Mesodermal cell (in vitro differentiated cells): ENCODE data around the gene DDAH2. TPM values are rescaled to one million over a fixed set of nuclear protein-coding genes. Genes with fewer than 3 reads are reported as not detected.
A peak's percentile ranks its signal among the peaks of the same experiment; 100 is the strongest.

Source experiments
- H3K27ac ChIP-seq: 2 replicates; pipeline ENCODE4 v1.7.0; 2013; ENCODE audit warnings: mild to moderate bottlenecking, low read depth, low read length, moderate library complexity; ENCODE audit not compliant: severe bottlenecking
- H3K36me3 ChIP-seq: 2 replicates; pipeline ENCODE4 v1.7.1; 2013; ENCODE audit warnings: mild to moderate bottlenecking, low read length, moderate library complexity; ENCODE audit not compliant: control insufficient read depth, insufficient read depth
- H3K4me1 ChIP-seq: one replicate; pipeline ENCODE4 v1.7.1; 2013; ENCODE audit warnings: mild to moderate bottlenecking, low read length; ENCODE audit not compliant: insufficient read depth, control insufficient read depth, poor library complexity, severe bottlenecking
- H3K4me3 ChIP-seq: 2 replicates; pipeline ENCODE4 v1.7.0; 2013; ENCODE audit warnings: low read length, control low read depth, mild to moderate bottlenecking; ENCODE audit not compliant: insufficient read depth, poor library complexity, severe bottlenecking; ENCODE audit errors: extremely low read depth
- H3K9me3 ChIP-seq: 2 replicates; pipeline ENCODE4 v1.7.1; 2013; ENCODE audit warnings: mild to moderate bottlenecking, low read length, moderate library complexity; ENCODE audit not compliant: control insufficient read depth
- WGBS, 2 experiments: methylation state at CpG; one replicate each; pipeline ENCODE4 v1.1.5; 2013; ENCODE audit warnings: missing lambda C conversion rate in 2 of 2; ENCODE audit not compliant: insufficient coverage in 2 of 2; 5-methylcytosine and 5-hydroxymethylcytosine counted together
- polyA plus RNA-seq, 2 experiments: library from polyadenylated mRNA; stranded (reverse); fragments of 50-300 nt; gene quantifications; one replicate each; pipeline ENCODE4 v1.2.3, GENCODE V29; 2013

DDAH2 gene, protein sequence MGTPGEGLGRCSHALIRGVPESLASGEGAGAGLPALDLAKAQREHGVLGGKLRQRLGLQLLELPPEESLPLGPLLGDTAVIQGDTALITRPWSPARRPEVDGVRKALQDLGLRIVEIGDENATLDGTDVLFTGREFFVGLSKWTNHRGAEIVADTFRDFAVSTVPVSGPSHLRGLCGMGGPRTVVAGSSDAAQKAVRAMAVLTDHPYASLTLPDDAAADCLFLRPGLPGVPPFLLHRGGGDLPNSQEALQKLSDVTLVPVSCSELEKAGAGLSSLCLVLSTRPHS
- polyA plus RNA-seq (2013, experiment 1 of 2) = 159 TPM
- polyA plus RNA-seq (2013, experiment 2 of 2) = 131 TPM

DNA sequence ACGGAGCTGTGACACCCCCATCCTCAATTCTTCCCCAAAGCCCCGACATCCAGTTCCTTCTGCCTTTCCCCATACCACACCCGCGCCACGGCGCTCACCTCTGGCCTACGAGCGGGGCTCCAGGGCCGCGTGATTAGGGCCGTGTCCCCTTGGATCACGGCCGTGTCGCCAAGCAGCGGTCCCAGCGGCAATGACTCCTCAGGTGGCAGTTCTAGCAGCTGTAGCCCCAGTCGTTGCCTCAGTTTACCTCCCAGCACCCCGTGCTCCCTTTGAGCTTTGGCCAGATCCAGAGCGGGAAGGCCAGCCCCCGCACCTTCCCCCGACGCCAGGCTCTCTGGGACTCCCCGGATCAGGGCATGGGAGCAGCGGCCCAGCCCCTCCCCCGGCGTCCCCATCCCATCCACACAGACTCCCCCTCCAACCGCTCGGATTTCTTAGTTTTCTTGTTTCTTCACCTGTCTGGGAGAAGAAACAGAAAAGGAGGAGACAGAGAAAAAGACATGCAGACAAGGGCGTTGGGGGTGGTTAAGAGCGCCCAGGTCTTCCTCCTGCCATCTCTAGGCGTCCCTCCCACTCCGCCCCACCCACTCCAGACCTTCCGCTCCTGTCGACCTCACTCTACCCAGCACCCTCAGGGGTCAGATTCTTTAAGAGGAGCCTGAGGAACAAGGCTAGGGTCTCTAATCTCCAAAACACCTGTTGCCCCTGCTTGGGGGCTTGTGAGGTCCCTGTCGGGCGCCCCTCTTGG is at the start of gene DDAH2:
TSS of gene DDAH2 (minus strand) at position 533 of the 748 bp plus-strand sequence. CDS start at position 395, 138 bp downstream.
- peaks cover 79% of the 10 kb centered on the region for H3K36me3 ChIP-seq
- peak within 1 kb of the TSS; percentile 94 for H3K27ac ChIP-seq
- WGBS, 2 experiments = 56 to 61% methylated on average over 26 to 28 of the region's 36 CpGs
- peak within 1 kb of the TSS; percentile 94 for H3K4me3 ChIP-seq
- H3K9me3 ChIP-seq = no peaks in the 10 kb centered on the region
- H3K4me1 ChIP-seq = peaks cover 30% of the 10 kb centered on the region

DNA sequence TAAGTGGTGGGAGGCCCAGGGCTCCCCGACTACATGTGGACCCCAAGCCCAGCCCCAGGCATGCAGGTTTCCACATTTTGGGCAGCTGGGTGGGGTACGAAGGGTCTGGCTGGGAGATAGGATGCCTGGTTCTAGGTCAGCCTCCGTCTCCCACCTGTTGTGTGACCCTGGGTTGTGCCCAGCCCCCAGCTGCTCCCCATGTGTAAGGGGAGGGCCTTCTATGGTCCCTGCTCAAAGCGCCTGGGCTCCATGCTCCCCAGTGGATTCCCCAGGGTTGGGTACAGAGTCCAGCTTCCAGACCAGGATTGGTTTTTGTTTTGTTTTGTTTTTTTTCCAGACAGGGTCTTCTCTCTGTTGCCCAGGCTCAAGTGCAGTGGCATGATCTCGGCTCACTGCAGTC is 49.1 kb upstream of the DDAH2 start:
- Histone ChIP-seq H3K4me3 (no peak overlapping the region), H3K4me1 (peaks cover 12% of the 10 kb centered on the region), H3K36me3 (peaks cover 48% of the 10 kb centered on the region), H3K27ac (no peak overlapping the region), H3K9me3 (no peaks in the 10 kb centered on the region)
- 100% methylated on average over 4 of the region's 5 CpGs for WGBS, 2 experiments

DNA sequence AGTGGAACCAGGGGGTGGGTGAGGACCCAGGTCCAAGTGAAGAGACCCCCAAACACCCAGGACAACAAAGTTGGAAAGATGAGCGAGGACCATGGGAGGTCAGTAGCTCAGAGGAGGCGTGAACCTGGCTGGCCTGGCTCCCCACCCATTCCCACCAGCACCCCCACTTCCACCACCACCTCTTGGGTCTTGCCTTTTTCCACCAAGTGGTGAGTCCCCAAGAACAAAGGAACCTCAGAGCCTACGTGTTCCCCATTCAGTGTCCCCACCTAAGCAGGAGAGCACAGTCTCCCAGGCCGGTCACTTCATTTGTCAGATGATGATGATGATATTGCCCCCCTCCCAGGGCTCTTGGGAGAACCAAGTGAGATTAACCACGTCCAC is 48.6 kb upstream of the DDAH2 start:
- H3K36me3 ChIP-seq = peaks cover 42% of the 10 kb centered on the region
- peaks cover 12% of the 10 kb centered on the region for H3K4me1 ChIP-seq
- no peak overlapping the region for H3K4me3 ChIP-seq
- WGBS, 2 experiments = 96 to 100% methylated on average over 3 to 5 of the region's 5 CpGs
- H3K9me3 ChIP-seq = no peaks in the 10 kb centered on the region
- peak overlapping the region; percentile 23 for H3K27ac ChIP-seq

DNA sequence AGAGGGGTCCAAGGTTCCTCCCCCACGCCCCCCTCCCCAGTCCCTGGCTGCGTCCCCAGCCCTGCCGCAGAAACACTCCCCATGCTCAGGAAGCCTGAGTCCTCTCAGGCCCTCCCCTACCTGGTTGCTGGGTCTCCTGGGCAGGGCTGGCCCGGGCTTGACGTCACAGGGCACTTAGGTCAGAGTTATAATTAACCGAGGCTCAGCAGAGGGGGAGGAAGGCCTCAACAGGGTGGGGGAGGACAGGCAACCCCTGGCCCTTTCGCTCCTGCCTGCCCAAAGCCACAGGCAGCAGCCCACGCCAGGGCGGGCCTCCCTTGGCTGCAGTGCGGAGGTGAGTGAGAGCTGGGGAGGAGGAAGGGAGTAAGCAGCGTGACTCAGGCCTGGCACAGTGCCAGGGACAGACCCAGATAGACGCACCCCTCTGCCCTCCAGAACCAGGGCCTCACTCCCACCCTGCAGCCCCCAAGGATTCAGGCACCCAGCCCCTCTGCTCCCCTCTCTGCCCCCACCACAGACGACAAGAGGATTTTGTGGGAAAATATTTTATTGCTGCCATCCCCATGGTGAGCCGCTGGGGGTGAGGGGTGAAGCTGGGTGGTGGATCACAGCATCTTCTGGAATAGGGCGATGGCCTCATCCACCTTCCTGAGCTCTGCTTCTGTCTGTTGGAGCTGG is 48.0 kb upstream of the DDAH2 start, which contains the start of gene VWA7:
TSS of gene VWA7 (minus strand) at position 340 of the 678 bp plus-strand sequence. CDS start 549 bp downstream, outside the sequence.
- H3K9me3 ChIP-seq = no peaks in the 10 kb centered on the region
- H3K27ac ChIP-seq = peak within 1 kb of the TSS; percentile 23
- peaks cover 12% of the 10 kb centered on the region for H3K4me1 ChIP-seq
- H3K36me3 ChIP-seq = peaks cover 37% of the 10 kb centered on the region
- H3K4me3 ChIP-seq = no peak within 1 kb of the TSS
- WGBS, 2 experiments = 36 to 80% methylated on average over 3 to 11 of the region's 15 CpGs

DNA sequence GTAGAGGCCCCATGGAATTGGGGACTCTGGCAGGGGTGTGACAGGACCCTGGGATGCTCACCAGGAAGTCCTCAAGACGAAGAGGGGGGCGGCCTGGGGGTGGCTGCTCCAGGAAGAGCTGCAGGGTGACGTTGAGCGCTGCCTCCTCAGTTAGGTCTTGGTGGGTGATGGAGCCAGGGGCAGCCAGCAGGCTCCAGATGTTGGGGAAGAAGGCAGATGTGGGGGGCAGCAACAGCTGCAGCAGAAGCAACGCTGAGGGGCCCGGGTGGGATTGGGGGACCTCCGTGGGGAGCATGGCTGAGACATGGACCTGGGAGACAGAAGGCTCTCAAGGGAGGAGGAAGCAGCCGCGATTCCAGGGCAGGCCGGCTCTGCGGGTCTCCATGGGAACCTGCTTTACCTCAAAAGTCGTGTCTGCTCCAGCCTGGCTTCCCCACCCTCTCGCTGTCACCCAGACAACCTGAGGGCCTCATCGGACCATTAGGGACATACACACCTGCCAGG is 47.4 kb upstream of the DDAH2 start:
- H3K9me3 ChIP-seq = no peaks in the 10 kb centered on the region
- H3K4me1 ChIP-seq = peaks cover 12% of the 10 kb centered on the region
- peaks cover 31% of the 10 kb centered on the region for H3K36me3 ChIP-seq
- 76 to 82% methylated on average over 10 to 14 of the region's 14 CpGs for WGBS, 2 experiments
- no peak overlapping the region for H3K4me3 ChIP-seq
- no peak overlapping the region for H3K27ac ChIP-seq

DNA sequence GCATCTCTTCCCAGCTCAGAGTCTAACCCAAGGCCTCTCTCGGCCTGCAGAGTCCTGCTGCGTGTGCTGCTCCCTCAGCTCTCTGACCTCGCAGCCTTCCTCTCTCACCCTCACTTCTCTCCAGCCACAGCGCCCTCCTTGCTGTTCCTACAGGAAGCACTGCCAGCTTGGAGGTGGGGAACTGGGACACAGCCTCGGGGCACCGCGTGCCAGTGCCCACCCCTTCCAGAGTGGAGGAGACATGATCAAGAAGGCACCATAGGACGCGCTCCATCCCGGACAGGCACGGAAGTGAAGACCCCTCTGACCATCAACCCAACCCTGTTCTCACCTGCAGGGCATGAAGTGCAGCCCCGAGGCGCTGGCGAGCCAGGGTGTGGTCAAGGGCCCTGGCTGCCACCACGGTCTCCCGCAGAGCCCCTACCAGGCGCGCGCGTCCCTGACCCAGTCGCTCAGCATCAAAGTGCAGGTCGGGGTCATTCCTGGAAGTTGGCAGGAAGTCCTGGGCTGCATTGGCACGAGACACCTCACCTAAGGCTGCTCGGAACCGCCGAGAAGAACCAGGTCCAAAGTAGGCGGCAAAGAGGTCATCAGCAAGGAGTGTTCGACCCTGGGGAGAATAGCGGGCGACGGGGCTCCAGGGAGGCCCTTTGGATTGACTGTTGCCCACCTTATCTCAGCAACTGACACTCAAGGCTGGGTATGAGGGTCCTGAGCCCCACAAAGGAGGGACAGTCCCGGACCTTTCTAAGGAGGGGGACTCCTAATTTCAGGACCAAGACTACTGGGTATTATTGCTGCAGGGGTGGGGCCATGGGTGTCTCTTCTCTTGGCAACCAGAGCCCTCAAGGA is 46.8 kb upstream of the DDAH2 start:
- H3K9me3 ChIP-seq = no peaks in the 10 kb centered on the region
- no peak overlapping the region for H3K4me3 ChIP-seq
- WGBS, 2 experiments = 90 to 94% methylated on average over 31 to 32 of the region's 32 CpGs
- H3K36me3 ChIP-seq = peaks cover 24% of the 10 kb centered on the region
- H3K4me1 ChIP-seq = peaks cover 12% of the 10 kb centered on the region
- H3K27ac ChIP-seq = no peak overlapping the region

DNA sequence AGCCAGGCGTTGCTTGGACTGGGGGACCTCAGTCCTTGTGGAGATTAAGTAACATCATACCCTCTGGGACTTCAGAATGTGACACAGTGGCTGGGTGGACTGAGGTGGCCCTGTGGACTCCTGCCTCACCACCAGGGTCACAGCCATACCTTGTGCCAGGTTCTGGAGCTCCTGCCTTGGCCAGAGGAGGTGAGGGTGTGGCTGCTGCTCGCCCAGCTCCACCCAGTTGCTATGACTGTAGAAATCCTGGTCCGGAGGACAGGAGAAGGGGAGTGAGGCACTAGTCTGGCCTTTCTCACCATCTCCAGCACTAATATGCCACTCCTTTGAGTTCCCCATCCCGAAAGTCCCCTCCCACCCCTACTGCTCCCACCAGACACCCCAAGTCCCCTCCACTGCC is 46.1 kb upstream of the DDAH2 start:
- H3K4me3 ChIP-seq = no peak overlapping the region
- H3K27ac ChIP-seq = no peak overlapping the region
- no peaks in the 10 kb centered on the region for H3K9me3 ChIP-seq
- peaks cover 12% of the 10 kb centered on the region for H3K4me1 ChIP-seq
- 80 to 95% methylated on average over 2 of the region's 4 CpGs for WGBS, 2 experiments
- peaks cover 18% of the 10 kb centered on the region for H3K36me3 ChIP-seq

DNA sequence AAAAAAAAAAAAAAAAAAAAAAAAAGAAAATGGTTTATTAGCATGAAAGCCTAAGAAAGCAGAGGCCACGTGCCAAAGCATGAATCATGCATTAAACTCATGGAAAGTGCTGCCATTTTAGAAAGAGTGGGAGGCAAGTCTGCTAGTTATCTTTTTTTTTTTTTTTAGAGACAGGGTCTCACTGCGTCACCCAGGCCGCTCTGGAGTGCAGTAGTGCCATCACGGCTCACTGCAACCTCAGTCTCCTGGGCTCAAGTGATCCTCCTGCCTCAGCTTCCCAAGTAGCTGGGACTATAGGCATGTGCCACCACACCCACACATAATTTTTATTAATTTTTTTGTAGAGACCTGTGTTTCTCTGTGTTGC is 42.9 kb upstream of the DDAH2 start:
- Histone ChIP-seq H3K36me3 (no peaks in the 10 kb centered on the region), H3K27ac (no peak overlapping the region), H3K9me3 (no peaks in the 10 kb centered on the region), H3K4me1 (peaks cover 6% of the 10 kb centered on the region), H3K4me3 (no peak overlapping the region)
- WGBS, 2 experiments = 94% methylated on average over 3 of the region's 4 CpGs; no CpG with 5 or more reads in 1 of the 2 experiments

DNA sequence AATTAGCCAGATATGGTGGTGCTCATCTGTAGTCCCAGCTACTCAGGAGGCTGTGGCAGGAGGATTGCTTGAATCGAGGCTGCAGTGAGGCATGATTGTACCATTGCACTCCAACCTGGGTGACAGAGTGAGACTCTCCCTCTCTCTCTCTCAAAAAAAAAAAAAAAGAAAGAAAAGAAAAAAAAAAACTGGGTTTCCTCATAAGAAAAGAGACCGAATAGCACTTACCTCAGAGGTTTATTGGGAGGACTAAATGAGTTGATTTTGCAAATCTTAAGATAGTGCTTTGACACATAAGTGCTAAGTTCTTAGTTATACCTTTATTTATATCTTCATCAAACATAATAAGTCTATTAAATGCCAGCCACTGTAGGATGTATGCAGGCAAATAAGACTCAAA is 41.8 kb upstream of the DDAH2 start:
- no peaks in the 10 kb centered on the region for H3K4me1 ChIP-seq
- no peaks in the 10 kb centered on the region for H3K36me3 ChIP-seq
- no peak overlapping the region for H3K4me3 ChIP-seq
- H3K27ac ChIP-seq = no peak overlapping the region
- WGBS, 2 experiments = no CpG with 5 or more reads among the region's 2 CpGs
- H3K9me3 ChIP-seq = no peaks in the 10 kb centered on the region
